Nephron (organoid): ENCODE results near the gene RASA3.

Source experiments
- H3K27ac Mint-ChIP-seq, 3 experiments: 2 replicates each; pipeline ENCODE4 v1.8.0; 2020; ENCODE audit warnings: mixed read lengths in 3 of 3, mild to moderate bottlenecking in 2 of 3, moderate library complexity in 1 of 3
- H3K27me3 Mint-ChIP-seq: 2 replicates; pipeline ENCODE4 v1.8.0; 2021; ENCODE audit warnings: low read depth, mild to moderate bottlenecking, moderate library complexity, mixed read lengths
- H3K36me3 Mint-ChIP-seq: 2 replicates; pipeline ENCODE4 v1.8.0; 2020; ENCODE audit warnings: low read depth, mixed read lengths
- H3K4me1 Mint-ChIP-seq: 2 replicates; pipeline ENCODE4 v1.8.0; 2020; ENCODE audit warnings: mixed read lengths
- H3K4me3 Mint-ChIP-seq, 3 experiments: 2 replicates each; pipeline ENCODE4 v1.8.0; 2020; ENCODE audit warnings: mild to moderate bottlenecking in 3 of 3, mixed read lengths in 3 of 3, moderate library complexity in 2 of 3
- H3K9me3 Mint-ChIP-seq: 2 replicates; pipeline ENCODE4 v1.8.0; 2020; ENCODE audit warnings: mixed read lengths
- CTCF ChIP-seq, 3 experiments: fragments of 200-600 bp; sonication (generic); IDR thresholded peaks; one replicate each; pipeline ENCODE4 v1.5.0; 2021; ENCODE audit warnings: antibody characterized with exemption in 3 of 3; ENCODE audit not compliant: unreplicated experiment in 3 of 3

RASA3 gene

GRCh38 chr13:114147803-114148520, 15.5 kb upstream of the RASA3 start:
- Mint-ChIP-seq H3K36me3 (no peaks in the 10 kb centered on the region), H3K9me3 (no peaks in the 10 kb centered on the region), H3K27me3 (peaks cover 28% of the 10 kb centered on the region), H3K4me3 (no peak overlapping the region), H3K27ac (no peak overlapping the region), H3K4me1 (no peaks in the 10 kb centered on the region)
- no peak for TF ChIP-seq CTCF (IDR thresholded peaks at IDR 0.05; ENCODE audit: unreplicated experiment in 3 of 3)

GRCh38 chr13:114146629-114147028, 14.2 kb upstream of the RASA3 start:
- no peaks in the 10 kb centered on the region for H3K4me1 Mint-ChIP-seq
- H3K27me3 Mint-ChIP-seq: peaks cover 23% of the 10 kb centered on the region
- no peaks in the 10 kb centered on the region for H3K36me3 Mint-ChIP-seq

GRCh38 chr13:114146173-114146572, 13.8 kb upstream of the RASA3 start:
- H3K27me3 Mint-ChIP-seq: peaks cover 19% of the 10 kb centered on the region
- no peak for TF ChIP-seq CTCF (IDR thresholded peaks at IDR 0.05; ENCODE audit: unreplicated experiment in 3 of 3)
- H3K36me3 Mint-ChIP-seq: no peaks in the 10 kb centered on the region
- no peaks in the 10 kb centered on the region for H3K9me3 Mint-ChIP-seq
- no peak overlapping the region for H3K27ac Mint-ChIP-seq
- no peak overlapping the region for H3K4me3 Mint-ChIP-seq
- H3K4me1 Mint-ChIP-seq: no peaks in the 10 kb centered on the region

More at GRCh38 chr13:114146629-114147028, 14.2 kb upstream of the RASA3 start:
- H3K9me3 Mint-ChIP-seq: no peaks in the 10 kb centered on the region
- TF ChIP-seq CTCF (IDR thresholded peaks at IDR 0.05; ENCODE audit: unreplicated experiment in 3 of 3): peak in 1 of 3 experiments; percentile 38
- no peak overlapping the region for H3K4me3 Mint-ChIP-seq
- no peak overlapping the region for H3K27ac Mint-ChIP-seq

GRCh38 chr13:114145722-114146121, 13.3 kb upstream of the RASA3 start:
- no peak overlapping the region for H3K27ac Mint-ChIP-seq
- H3K9me3 Mint-ChIP-seq: no peaks in the 10 kb centered on the region
- H3K36me3 Mint-ChIP-seq: no peaks in the 10 kb centered on the region
- H3K4me3 Mint-ChIP-seq: no peak overlapping the region
- no peak for TF ChIP-seq CTCF (IDR thresholded peaks at IDR 0.05; ENCODE audit: unreplicated experiment in 3 of 3)
- no peaks in the 10 kb centered on the region for H3K4me1 Mint-ChIP-seq
- H3K27me3 Mint-ChIP-seq: peaks cover 17% of the 10 kb centered on the region

GRCh38 chr13:114145256-114145655, 12.8 kb upstream of the RASA3 start:
- Mint-ChIP-seq H3K36me3 (no peaks in the 10 kb centered on the region), H3K4me1 (no peaks in the 10 kb centered on the region), H3K27me3 (peaks cover 17% of the 10 kb centered on the region), H3K4me3 (no peak overlapping the region), H3K9me3 (no peaks in the 10 kb centered on the region), H3K27ac (no peak overlapping the region)
- no peak for TF ChIP-seq CTCF (IDR thresholded peaks at IDR 0.05; ENCODE audit: unreplicated experiment in 3 of 3)

GRCh38 chr13:114144606-114145244, 12.3 kb upstream of the RASA3 start:
- H3K4me1 Mint-ChIP-seq: no peaks in the 10 kb centered on the region
- peaks cover 17% of the 10 kb centered on the region for H3K27me3 Mint-ChIP-seq
- H3K36me3 Mint-ChIP-seq: no peaks in the 10 kb centered on the region
- no peak overlapping the region for H3K27ac Mint-ChIP-seq
- TF ChIP-seq CTCF (IDR thresholded peaks at IDR 0.05; ENCODE audit: unreplicated experiment in 3 of 3): no peak
- no peaks in the 10 kb centered on the region for H3K9me3 Mint-ChIP-seq
- no peak overlapping the region for H3K4me3 Mint-ChIP-seq
